Activated naive CD8-positive, alpha-beta T cell treated with anti-CD3 and anti-CD28 coated beads, Interleukin-2, amount 10 ng/mL, durations not matched to agents 7 days and 5 days (primary cell): Measurements from ENCODE around the gene MSLN. TPM values are rescaled to one million over a fixed set of nuclear protein-coding genes. Genes with fewer than 3 reads are reported as not detected.

Source experiments
- ATAC-seq: fragments of 150-1000 bp; cut with Tn5 transposase; one replicate; pipeline ENCODE4 v1.10.0; 2021; ENCODE audit warnings: low read depth, moderate library complexity
- POLR2A ChIA-PET: fragments of 350-600 bp; sonication (Branson Sonifier 250); formaldehyde crosslinking; loops from one replicate; lab custom pipeline; 2021; ENCODE audit warnings: antibody characterized with exemption; lab: Charles Lee
- DNase-seq: peaks from one replicate; pipeline ENCODE4 v3.0.0; 2021
- H3K27ac Mint-ChIP-seq: one replicate; pipeline ENCODE4 v1.8.0; 2022; ENCODE audit warnings: mild to moderate bottlenecking, mixed read lengths
- H3K27me3 Mint-ChIP-seq: one replicate; pipeline ENCODE4 v1.8.0; 2022; ENCODE audit warnings: mild to moderate bottlenecking, moderate library complexity, mixed read lengths
- H3K36me3 Mint-ChIP-seq: one replicate; pipeline ENCODE4 v1.8.0; 2021; ENCODE audit warnings: mild to moderate bottlenecking, mixed read lengths
- H3K4me1 Mint-ChIP-seq: one replicate; pipeline ENCODE4 v1.8.0; 2021; ENCODE audit warnings: mixed read lengths
- H3K4me3 Mint-ChIP-seq: one replicate; pipeline ENCODE4 v1.8.0; 2022; ENCODE audit warnings: mild to moderate bottlenecking, moderate library complexity, mixed read lengths
- H3K9me3 Mint-ChIP-seq: one replicate; pipeline ENCODE4 v1.8.0; 2021; ENCODE audit warnings: mixed read lengths
- total RNA-seq, 2 experiments: library from RNA; stranded (reverse); gene quantifications; one replicate each; pipeline ENCODE4 v1.2.3, GENCODE V29; 2021

MSLN gene
- total RNA-seq, 2 experiments from 2014 or later: not detected

GRCh38 chr16:726438-727290 lies 33.9 kb upstream of the MSLN start, which contains the start of the genes CCDC78 and HAGHL:
Gene CCDC78 (minus strand): TSS chr16:726443. CDS start chr16:726367, 76 bp downstream.
Gene HAGHL (plus strand): TSS chr16:727106. CDS start chr16:727510, 404 bp downstream.
- DNase-seq (peak; percentile 78), ATAC-seq (peak; percentile 38)
- POLR2A ChIA-PET: interaction anchor here (1.2 to 2.3 kb wide), 2 partner anchors 13 to 31 kb away, joined by 4 to 13 read pairs; partner anchors contain the start of gene CIAO3
- no peaks in the 10 kb centered on the region for H3K27me3 Mint-ChIP-seq
- no peak within 1 kb of the TSS for H3K27ac Mint-ChIP-seq
- H3K4me1 Mint-ChIP-seq: no peaks in the 10 kb centered on the region
- H3K4me3 Mint-ChIP-seq: peak within 1 kb of the TSS; percentile 65
- no peaks in the 10 kb centered on the region for H3K9me3 Mint-ChIP-seq
- H3K36me3 Mint-ChIP-seq: no peaks in the 10 kb centered on the region

- no peaks in the 10 kb centered on the region for H3K4me1 Mint-ChIP-seq
- no peaks in the 10 kb centered on the region for H3K36me3 Mint-ChIP-seq
- peak overlapping the region; percentile 39 for H3K4me3 Mint-ChIP-seq
- no peak overlapping the region for H3K27ac Mint-ChIP-seq
- ATAC-seq (peak; percentile 31), DNase-seq (no peak)
- no peaks in the 10 kb centered on the region for H3K9me3 Mint-ChIP-seq
- POLR2A ChIA-PET: interaction anchor here (1.0 to 2.3 kb wide), 3 partner anchors 11 to 14 kb away, joined by 3 to 13 read pairs (median 5); partner anchors contain the start of gene CIAO3
- no peaks in the 10 kb centered on the region for H3K27me3 Mint-ChIP-seq
Measured at GRCh38 chr16:727291-727977, 33.1 kb upstream of the MSLN start.

GRCh38 chr16:728131-728889 lies 32.2 kb upstream of the MSLN start:
- H3K27ac Mint-ChIP-seq: no peak overlapping the region
- POLR2A ChIA-PET: interaction anchor here (1.0 to 2.3 kb wide), 4 partner anchors 9 to 15 kb away, joined by 3 to 13 read pairs (median 6); partner anchors contain the start of gene CIAO3
- H3K36me3 Mint-ChIP-seq: no peaks in the 10 kb centered on the region
- ATAC-seq (peak; percentile 55), DNase-seq (peak; percentile 77)
- no peaks in the 10 kb centered on the region for H3K4me1 Mint-ChIP-seq
- no peaks in the 10 kb centered on the region for H3K27me3 Mint-ChIP-seq
- H3K9me3 Mint-ChIP-seq: no peaks in the 10 kb centered on the region
- H3K4me3 Mint-ChIP-seq: peak overlapping the region; percentile 40

GRCh38 chr16:728890-729744 lies 31.4 kb upstream of the MSLN start:
- DNase-seq (peak; percentile 34), ATAC-seq (no peak)
- H3K4me3 Mint-ChIP-seq: peak overlapping the region; percentile 40
- no peaks in the 10 kb centered on the region for H3K4me1 Mint-ChIP-seq
- POLR2A ChIA-PET: interaction anchor here (1.1 to 1.5 kb wide), 4 partner anchors 8 to 13 kb away, joined by 5 to 7 read pairs (median 5); partner anchors contain the start of genes ANTKMT and CIAO3
- no peak overlapping the region for H3K27ac Mint-ChIP-seq
- H3K27me3 Mint-ChIP-seq: no peaks in the 10 kb centered on the region
- no peaks in the 10 kb centered on the region for H3K36me3 Mint-ChIP-seq
- no peaks in the 10 kb centered on the region for H3K9me3 Mint-ChIP-seq

- Mint-ChIP-seq H3K27ac (no peak overlapping the region), H3K4me3 (no peak overlapping the region), H3K9me3 (no peaks in the 10 kb centered on the region), H3K36me3 (no peaks in the 10 kb centered on the region), H3K27me3 (no peaks in the 10 kb centered on the region), H3K4me1 (no peaks in the 10 kb centered on the region)
- peak; percentile 41 for DNase-seq
- POLR2A ChIA-PET: interaction anchor here (1.1 to 1.3 kb wide), 2 partner anchors 9 to 11 kb away, joined by 5 read pairs; partner anchors contain the start of genes ANTKMT and CIAO3
- no peak for ATAC-seq
Measured at GRCh38 chr16:729768-730665, 30.5 kb upstream of the MSLN start.

GRCh38 chr16:730666-731509 lies 29.6 kb upstream of the MSLN start:
- Mint-ChIP-seq H3K27ac (no peak overlapping the region), H3K9me3 (no peaks in the 10 kb centered on the region), H3K4me1 (peaks cover 2% of the 10 kb centered on the region), H3K4me3 (no peak overlapping the region), H3K27me3 (no peaks in the 10 kb centered on the region), H3K36me3 (peaks cover 2% of the 10 kb centered on the region)
- no peak for DNase-seq
- POLR2A ChIA-PET: interaction anchor here (1.1 to 1.8 kb wide), 3 partner anchors 9 to 10 kb away, joined by 5 read pairs; partner anchors contain the start of genes ANTKMT and CIAO3
- ATAC-seq: no peak

GRCh38 chr16:732332-732731 lies 28.2 kb upstream of the MSLN start:
- Mint-ChIP-seq H3K4me1 (peaks cover 2% of the 10 kb centered on the region), H3K27me3 (no peaks in the 10 kb centered on the region), H3K27ac (no peak overlapping the region), H3K36me3 (peaks cover 4% of the 10 kb centered on the region), H3K9me3 (no peaks in the 10 kb centered on the region), H3K4me3 (no peak overlapping the region)
- POLR2A ChIA-PET: interaction anchor here (1.8 kb wide), 1 partner anchor 11 kb away, joined by 5 read pairs; the partner anchor contains the start of gene ANTKMT
- no peak for DNase-seq
- ATAC-seq: no peak

- no peak for DNase-seq
- ATAC-seq: no peak
- H3K27me3 Mint-ChIP-seq: no peaks in the 10 kb centered on the region
- no peak overlapping the region for H3K4me3 Mint-ChIP-seq
- H3K9me3 Mint-ChIP-seq: no peaks in the 10 kb centered on the region
- H3K36me3 Mint-ChIP-seq: peaks cover 4% of the 10 kb centered on the region
- H3K4me1 Mint-ChIP-seq: peaks cover 4% of the 10 kb centered on the region
- POLR2A ChIA-PET: interaction anchor here (1.8 kb wide), 1 partner anchor 11 kb away, joined by 5 read pairs; the partner anchor contains the start of gene ANTKMT
- H3K27ac Mint-ChIP-seq: no peak overlapping the region
Measured at GRCh38 chr16:732936-733335, 27.6 kb upstream of the MSLN start.

- POLR2A ChIA-PET: no interaction called here
- no peak for ATAC-seq
- Mint-ChIP-seq H3K27ac (no peak overlapping the region), H3K9me3 (no peaks in the 10 kb centered on the region), H3K36me3 (peaks cover 6% of the 10 kb centered on the region), H3K27me3 (no peaks in the 10 kb centered on the region), H3K4me3 (no peak overlapping the region), H3K4me1 (peaks cover 4% of the 10 kb centered on the region)
- peak; percentile 67 for DNase-seq
Measured at GRCh38 chr16:733382-734207, 26.9 kb upstream of the MSLN start.
